Loucy (cell line): Measurements from ENCODE around the gene CDC34.

Experiments used
- H2AFZ ChIP-seq: fragments of 200-600 bp; sonication (generic); 2 replicates; pipeline ENCODE4 v1.6.0; 2016; ENCODE audit warnings: antibody characterized with exemption, mild to moderate bottlenecking, low read length, moderate library complexity
- H3F3A ChIP-seq: fragments of 200-600 bp; 2 replicates; pipeline ENCODE4 v1.6.0; 2016; ENCODE audit warnings: antibody characterized with exemption, low read depth, mild to moderate bottlenecking
- H3K27me3 ChIP-seq: fragments of 200-600 bp; sonication (generic); 2 replicates; pipeline ENCODE4 v1.6.1; 2014; ENCODE audit warnings: low read length, mild to moderate bottlenecking; ENCODE audit not compliant: insufficient read depth, poor library complexity, severe bottlenecking
- H3K36me3 ChIP-seq: fragments of 200-600 bp; sonication (generic); 2 replicates; pipeline ENCODE4 v1.6.1; 2016; ENCODE audit warnings: low read length; ENCODE audit not compliant: insufficient read depth
- H3K4me1 ChIP-seq: fragments of 200-600 bp; sonication (generic); 2 replicates; pipeline ENCODE4 v1.5.1; 2014; ENCODE audit warnings: low read length, mild to moderate bottlenecking; ENCODE audit not compliant: insufficient read depth, poor library complexity, severe bottlenecking
- H3K4me2 ChIP-seq: fragments of 200-600 bp; sonication (generic); 2 replicates; pipeline ENCODE4 v1.6.0; 2014; ENCODE audit warnings: antibody characterized with exemption, low read length, low read depth, mild to moderate bottlenecking; ENCODE audit not compliant: poor library complexity, severe bottlenecking
- H3K4me3 ChIP-seq: fragments of 200-600 bp; sonication (generic); 2 replicates; pipeline ENCODE4 v1.5.1; 2014; ENCODE audit warnings: low read length, mild to moderate bottlenecking, mixed read lengths; ENCODE audit not compliant: poor library complexity, severe bottlenecking
- H3K79me2 ChIP-seq: fragments of 200-600 bp; sonication (generic); 2 replicates; pipeline ENCODE4 v1.6.1; 2014; ENCODE audit warnings: low read length; ENCODE audit not compliant: insufficient read depth
- H3K9ac ChIP-seq: fragments of 200-600 bp; sonication (generic); 2 replicates; pipeline ENCODE4 v1.6.0; 2014; ENCODE audit warnings: mild to moderate bottlenecking, low read depth, low read length, moderate library complexity; ENCODE audit not compliant: poor library complexity, severe bottlenecking
- H3K9me2 ChIP-seq: fragments of 200-600 bp; sonication (generic); replicated peaks from 2 replicates; pipeline ENCODE4 v1.6.1; 2016; ENCODE audit warnings: low read depth, low read length, mixed read lengths
- H3K9me3 ChIP-seq: fragments of 200-600 bp; sonication (generic); 2 replicates; pipeline ENCODE4 v1.6.1; 2014; ENCODE audit warnings: mild to moderate bottlenecking, antibody characterized with exemption, low read length, low read depth; ENCODE audit not compliant: insufficient read depth
- H4K20me1 ChIP-seq: fragments of 200-600 bp; sonication (generic); 2 replicates; pipeline ENCODE4 v1.6.0; 2014; ENCODE audit warnings: antibody characterized with exemption, low read length, mild to moderate bottlenecking; ENCODE audit not compliant: insufficient read depth, poor library complexity, severe bottlenecking
- CTCF ChIP-seq: fragments of 200-600 bp; sonication (generic); conservative IDR thresholded peaks from 2 replicates; pipeline ENCODE4 v1.5.1; 2014; ENCODE audit warnings: mild to moderate bottlenecking, antibody characterized with exemption, low read length
- EZH2phosphoT487 ChIP-seq: fragments of 200-600 bp; IDR thresholded peaks from 2 replicates; pipeline ENCODE4 v1.6.1; 2018; ENCODE audit warnings: antibody characterized with exemption, mild to moderate bottlenecking, moderate library complexity, borderline replicate concordance

The CDC34 gene

GRCh38 chr19:508204-509150 is 23.1 kb upstream of the CDC34 start:
- H3K27me3 ChIP-seq: no peaks in the 10 kb centered on the region
- no peaks in the 10 kb centered on the region for H3K9me2 ChIP-seq
- H3K36me3 ChIP-seq: no peaks in the 10 kb centered on the region
- H2AFZ ChIP-seq: no peak overlapping the region
- H3K4me1 ChIP-seq: peaks cover 27% of the 10 kb centered on the region
- TF ChIP-seq CTCF: no peak
- no peak for TF ChIP-seq EZH2phosphoT487
- no peaks in the 10 kb centered on the region; the same call in 1 of the 2 replicates for H3F3A ChIP-seq
- peak overlapping the region; percentile 86 for H3K4me2 ChIP-seq
- no peaks in the 10 kb centered on the region for H4K20me1 ChIP-seq
- peak overlapping the region; percentile 85 for H3K4me3 ChIP-seq
- peak overlapping the region; percentile 85 for H3K9ac ChIP-seq
- no peaks in the 10 kb centered on the region for H3K9me3 ChIP-seq
- peaks cover 11% of the 10 kb centered on the region for H3K79me2 ChIP-seq

- peaks cover 11% of the 10 kb centered on the region for H3K79me2 ChIP-seq
- peak overlapping the region; percentile 34 for H2AFZ ChIP-seq
- H3F3A ChIP-seq: no peaks in the 10 kb centered on the region; the same call in 1 of the 2 replicates
- no peaks in the 10 kb centered on the region for H4K20me1 ChIP-seq
- H3K4me1 ChIP-seq: peaks cover 27% of the 10 kb centered on the region
- no peaks in the 10 kb centered on the region for H3K27me3 ChIP-seq
- peak overlapping the region; percentile 74 for H3K4me3 ChIP-seq
- no peaks in the 10 kb centered on the region for H3K36me3 ChIP-seq
- H3K9ac ChIP-seq: peak overlapping the region; percentile 69
- no peaks in the 10 kb centered on the region for H3K9me2 ChIP-seq
- H3K9me3 ChIP-seq: no peaks in the 10 kb centered on the region
- peak; percentile 98 for TF ChIP-seq CTCF
- TF ChIP-seq EZH2phosphoT487: no peak
- H3K4me2 ChIP-seq: peak overlapping the region; percentile 76
Observed at GRCh38 chr19:510606-511100, 20.9 kb upstream of the CDC34 start.

- Histone ChIP-seq H3K4me2 (peak overlapping the region; percentile 76), H3K4me3 (peak overlapping the region; percentile 74), H3K9me2 (no peaks in the 10 kb centered on the region), H4K20me1 (no peaks in the 10 kb centered on the region), H3K27me3 (no peaks in the 10 kb centered on the region), H2AFZ (peak overlapping the region; percentile 34), H3K9ac (peak overlapping the region; percentile 69), H3K4me1 (peaks cover 25% of the 10 kb centered on the region), H3K9me3 (no peaks in the 10 kb centered on the region), H3F3A (no peaks in the 10 kb centered on the region; the same call in 1 of the 2 replicates), H3K36me3 (no peaks in the 10 kb centered on the region), H3K79me2 (peaks cover 11% of the 10 kb centered on the region)
- TF ChIP-seq CTCF (no peak), EZH2phosphoT487 (no peak)
Observed at GRCh38 chr19:511101-511851, 20.3 kb upstream of the CDC34 start.
